A549 treated with dexamethasone at 1 μM for 4 hours (cell line): ENCODE results near the gene RELB. TPM values are rescaled to one million over a fixed set of nuclear protein-coding genes. Genes with fewer than 3 reads are reported as not detected.

Experiments
- total RNA-seq: library from RNA; stranded (reverse); fragments of 200-300 nt; extraction: Qiagen RNA extraction; gene quantifications from 5 replicates; pipeline ENCODE4 v1.2.3, GENCODE V29; 2022

Gene RELB, protein sequence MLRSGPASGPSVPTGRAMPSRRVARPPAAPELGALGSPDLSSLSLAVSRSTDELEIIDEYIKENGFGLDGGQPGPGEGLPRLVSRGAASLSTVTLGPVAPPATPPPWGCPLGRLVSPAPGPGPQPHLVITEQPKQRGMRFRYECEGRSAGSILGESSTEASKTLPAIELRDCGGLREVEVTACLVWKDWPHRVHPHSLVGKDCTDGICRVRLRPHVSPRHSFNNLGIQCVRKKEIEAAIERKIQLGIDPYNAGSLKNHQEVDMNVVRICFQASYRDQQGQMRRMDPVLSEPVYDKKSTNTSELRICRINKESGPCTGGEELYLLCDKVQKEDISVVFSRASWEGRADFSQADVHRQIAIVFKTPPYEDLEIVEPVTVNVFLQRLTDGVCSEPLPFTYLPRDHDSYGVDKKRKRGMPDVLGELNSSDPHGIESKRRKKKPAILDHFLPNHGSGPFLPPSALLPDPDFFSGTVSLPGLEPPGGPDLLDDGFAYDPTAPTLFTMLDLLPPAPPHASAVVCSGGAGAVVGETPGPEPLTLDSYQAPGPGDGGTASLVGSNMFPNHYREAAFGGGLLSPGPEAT
- total RNA-seq: 21.2 to 36.9 TPM (median 33.8 TPM) in 5 replicates

DNA sequence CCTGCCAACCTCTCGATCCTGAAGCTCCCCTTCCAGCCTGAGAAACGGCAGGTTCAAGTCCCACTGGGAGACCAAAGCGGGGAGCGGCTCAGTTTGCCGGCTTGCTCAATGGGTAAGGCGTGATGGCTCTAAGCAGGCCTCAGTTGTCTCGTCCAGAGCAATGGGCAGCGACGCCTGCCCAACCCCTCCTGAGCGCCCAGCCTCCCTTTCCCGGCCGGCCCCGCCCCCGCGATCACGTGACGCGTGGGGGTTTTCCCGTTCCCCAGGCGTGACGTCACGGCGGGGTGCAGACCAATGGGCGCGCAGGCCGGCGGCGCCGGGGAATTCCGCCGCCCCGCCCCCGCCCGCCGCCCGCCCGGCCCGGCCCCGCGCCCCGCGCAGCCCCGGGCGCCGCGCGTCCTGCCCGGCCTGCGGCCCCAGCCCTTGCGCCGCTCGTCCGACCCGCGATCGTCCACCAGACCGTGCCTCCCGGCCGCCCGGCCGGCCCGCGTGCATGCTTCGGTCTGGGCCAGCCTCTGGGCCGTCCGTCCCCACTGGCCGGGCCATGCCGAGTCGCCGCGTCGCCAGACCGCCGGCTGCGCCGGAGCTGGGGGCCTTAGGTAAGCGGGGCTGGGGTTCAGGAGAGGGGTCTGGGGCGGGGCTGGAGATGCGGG, at the start of gene RELB:
Gene RELB, plus strand, starts transcription at position 378 of the 653 bp plus-strand sequence. Its CDS starts 116 bp downstream, at position 494.

DNA sequence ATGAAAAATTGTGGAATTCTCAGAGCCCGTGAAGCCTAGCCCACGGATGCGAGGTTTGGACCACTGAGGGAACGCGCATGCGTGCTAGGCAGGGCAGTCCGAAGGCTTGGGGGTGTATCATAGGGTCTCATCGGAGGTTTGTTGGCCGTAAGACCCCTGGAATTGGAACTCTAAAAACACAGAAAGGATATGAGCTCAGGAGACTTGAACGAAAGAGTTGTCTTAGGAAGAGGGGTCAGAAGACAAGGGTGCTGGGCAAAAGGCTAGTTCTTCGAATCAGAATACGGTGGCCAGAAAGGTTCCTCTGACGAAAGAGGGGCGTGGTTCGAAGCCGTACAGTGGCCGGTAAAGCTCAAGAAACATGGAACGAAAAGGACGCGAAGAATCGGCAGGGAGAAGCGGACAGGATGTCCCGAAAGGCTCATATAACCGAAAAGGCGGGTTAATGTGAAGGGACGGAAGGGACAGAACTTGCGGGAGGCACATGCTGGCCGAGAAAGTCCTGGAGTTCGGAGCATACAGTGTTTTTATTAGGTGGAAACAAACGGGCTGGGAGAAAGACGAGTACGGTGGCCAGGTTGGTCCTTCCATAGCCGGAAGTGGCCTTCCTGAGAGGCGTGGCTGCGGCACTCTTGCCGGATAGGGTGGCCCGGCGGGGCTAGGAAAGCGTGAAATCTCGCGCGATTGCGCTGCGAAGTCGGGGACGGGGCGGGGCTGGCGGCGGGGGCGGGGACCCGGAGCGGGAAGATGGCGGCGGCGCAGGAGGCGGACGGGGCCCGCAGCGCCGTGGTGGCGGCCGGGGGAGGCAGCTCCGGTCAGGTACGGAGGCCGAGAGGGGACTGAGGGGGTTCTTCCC, 46.4 kb upstream of the RELB start, which contains the start of gene CLPTM1:
Gene CLPTM1, plus strand, starts transcription at position 732 of the 856 bp plus-strand sequence. Its CDS starts 16 bp downstream, at position 748.

GRCh38 chr19:45038931-45039893, 37.9 kb downstream of the RELB start, which contains the start of gene CLASRP:
Gene CLASRP (plus strand): TSS chr19:45039045. CDS start chr19:45040213, 1,168 bp downstream.

GRCh38 chr19:45076029-45076850, 75.0 kb downstream of the RELB start, which contains the start of gene ZNF296:
Gene ZNF296 (minus strand): TSS chr19:45076478. CDS start chr19:45076373, 105 bp downstream.

DNA sequence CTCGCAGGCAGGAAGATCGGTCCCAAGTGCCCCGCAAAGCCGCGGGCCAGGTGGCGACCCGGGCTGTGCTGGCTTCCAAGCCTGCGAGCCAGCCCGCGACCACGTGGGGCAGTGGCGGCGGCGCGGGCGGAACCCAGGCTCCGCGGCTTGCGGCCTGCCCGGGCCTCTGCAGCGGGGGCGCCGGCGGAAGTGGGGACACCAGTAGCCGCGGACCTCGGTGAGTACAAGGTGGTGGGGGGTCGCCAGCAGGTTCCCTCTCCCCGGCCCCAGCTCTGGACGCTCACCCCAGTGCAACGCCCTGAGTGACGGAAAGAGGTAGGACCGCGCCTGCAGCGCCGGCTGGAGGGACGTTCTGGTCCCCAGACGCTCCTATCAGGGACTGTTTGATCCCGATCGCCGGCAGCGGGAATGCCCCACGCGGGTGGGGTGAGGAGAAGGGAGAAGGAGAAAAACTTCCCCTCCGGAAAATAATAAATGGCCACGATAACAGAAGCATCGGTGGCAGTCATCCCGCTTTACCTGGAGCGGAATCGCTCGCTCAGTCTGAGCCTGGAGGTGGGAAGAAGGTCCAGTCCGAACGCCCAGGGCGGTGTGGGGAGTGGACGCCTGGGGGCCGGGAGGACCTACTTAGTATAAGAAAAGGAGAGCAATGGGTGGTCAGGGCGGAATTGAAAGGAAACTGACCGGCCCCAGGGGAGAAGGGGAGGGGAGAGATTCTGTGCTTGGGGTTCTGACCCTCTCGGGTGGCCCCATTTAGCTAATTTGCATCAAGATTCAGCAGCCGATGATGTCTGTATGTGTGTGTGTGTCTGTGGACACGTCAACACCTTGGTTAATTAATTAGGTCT, 78.0 kb downstream of the RELB start, which contains the start of gene GEMIN7:
Gene GEMIN7, plus strand, starts transcription at position 198 of the 848 bp plus-strand sequence. CDS start 10,855 bp downstream, outside the sequence.

Other genes starting within 250 kb of the RELB start
- gene CBLC, start 223.6 kb upstream of the RELB start, total RNA-seq: 0.06 TPM in 1 of 5 replicates, not detected in the others
- gene BCAM, start 192.4 kb upstream of the RELB start, total RNA-seq: 56.0 to 89.4 TPM (median 81.7 TPM) in 5 replicates
- 68.1 to 82.4 TPM (median 79.9 TPM) in 5 replicates for gene NECTIN2, start 155.2 kb upstream of the RELB start, total RNA-seq
- gene TOMM40, start 110.2 kb upstream of the RELB start, total RNA-seq: 188 to 264 TPM (median 240 TPM) in 5 replicates
- gene APOE, start 95.7 kb upstream of the RELB start, total RNA-seq: 10.3 to 17.3 TPM (median 12.0 TPM) in 5 replicates
- 91.2 to 130 TPM (median 94.0 TPM) in 5 replicates for gene APOC1, start 86.9 kb upstream of the RELB start, total RNA-seq
- gene APOC4, start 59.2 kb upstream of the RELB start, total RNA-seq: not detected in 5 replicates
- not detected in 5 replicates for gene APOC2, start 55.4 kb upstream of the RELB start, total RNA-seq
- gene CLPTM1, start 46.1 kb upstream of the RELB start, total RNA-seq: 119 to 206 TPM (median 194 TPM) in 5 replicates
- gene CLASRP, start 37.6 kb downstream of the RELB start, total RNA-seq: 47.7 to 70.6 TPM (median 64.3 TPM) in 5 replicates
- gene ZNF296, start 75.0 kb downstream of the RELB start, total RNA-seq: 11.5 to 21.3 TPM (median 18.6 TPM) in 5 replicates
- gene GEMIN7, start 77.8 kb downstream of the RELB start, total RNA-seq: 81.0 to 104 TPM (median 81.9 TPM) in 5 replicates
- gene PPP1R37, start 91.7 kb downstream of the RELB start, total RNA-seq: 27.7 to 43.9 TPM (median 36.7 TPM) in 5 replicates
- gene NKPD1, start 159.5 kb downstream of the RELB start, total RNA-seq: 0.56 to 1.1 TPM (median 0.95 TPM) in 5 replicates
- gene TRAPPC6A, start 176.8 kb downstream of the RELB start, total RNA-seq: 37.4 to 41.2 TPM (median 39.7 TPM) in 5 replicates
- 28.9 to 38.4 TPM (median 36.0 TPM) in 5 replicates for gene BLOC1S3, start 177.3 kb downstream of the RELB start, total RNA-seq
- gene EXOC3L2, start 243.9 kb downstream of the RELB start, total RNA-seq: 0.89 to 2.7 TPM (median 1.8 TPM) in 5 replicates
- 8.6 to 11.7 TPM (median 9.8 TPM) in 5 replicates for gene MARK4, start 249.8 kb downstream of the RELB start, total RNA-seq